HepG2 (cell line): ENCODE measurements around the gene SERPINB6. TPM values are rescaled to one million over a fixed set of nuclear protein-coding genes. Genes with fewer than 3 reads are reported as not detected.

ENCODE experiments used
- ATAC-seq: fragments of 200-7000 bp; cut with Tn5 transposase; 3 replicates; pipeline ENCODE4 v1.9.1; 2020; ENCODE audit warnings: mild to moderate bottlenecking, moderate library complexity
- BruUV-seq: library from RNA; stranded (reverse); fragments of 400-500 nt; replicated peaks from 2 replicates; lab custom pipeline; 2021; lab: Mats Ljungman, UMichigan
- CTCF ChIA-PET: fragments of 300-600 bp; formaldehyde crosslinking; extraction: SDS; loops from one replicate; lab custom pipeline; 2021; ENCODE audit warnings: low total read pairs, inconsistent platforms, low intra/inter-chr PET ratio; lab: Yijun Ruan, JAX
- POLR2A ChIA-PET: fragments of 350-600 bp; sonication (Branson Sonifier 250); formaldehyde crosslinking; loops from one replicate; lab custom pipeline; 2020; ENCODE audit warnings: antibody characterized with exemption, inconsistent platforms; lab: Yijun Ruan, JAX
- DNase-seq: peaks from one replicate; pipeline ENCODE4 v3.0.0-alpha.2; 2015; ENCODE audit warnings: low spot score
- FAIRE-seq: peaks from 3 replicates; lab custom pipeline; 2011; peaks lifted over from hg19 to GRCh38; lab: Jason Lieb, UNC
- H2AFZ ChIP-seq: one replicate; pipeline ENCODE4 v1.6.1; 2011; ENCODE audit warnings: low read length, inconsistent platforms
- H3K27ac ChIP-seq: fragments of 300-600 bp; 3 replicates; pipeline ENCODE4 v1.8.0; 2011; ENCODE audit warnings: mixed run types, mild to moderate bottlenecking, mixed read lengths, low read length, inconsistent platforms; ENCODE audit not compliant: insufficient read depth; ENCODE audit errors: extremely low read length
- H3K27me3 ChIP-seq, 2 experiments: fragments of 200-600 bp in 1 of 2; 2 replicates in 1 of 2; 3 replicates in 1 of 2; pipeline versions ENCODE4 v1.6.0 to v1.8.0; 2011; ENCODE audit warnings: low read length in 2 of 2, mild to moderate bottlenecking in 2 of 2, moderate library complexity in 2 of 2, inconsistent platforms in 1 of 2; ENCODE audit not compliant: insufficient read depth in 2 of 2, control insufficient read depth in 1 of 2
- H3K36me3 ChIP-seq, 2 experiments: fragments of 200-600 bp in 1 of 2; replicated peaks in 1 of 2; 2 replicates in 1 of 2; 3 replicates in 1 of 2; pipeline versions ENCODE4 v1.5.1 to v1.8.0; 2011; ENCODE audit warnings: low read length in 2 of 2, inconsistent platforms in 1 of 2; ENCODE audit not compliant: insufficient read depth in 2 of 2, control insufficient read depth in 1 of 2
- H3K4me1 ChIP-seq: 2 replicates; pipeline ENCODE4 v1.5.1; 2012; ENCODE audit warnings: low read length, inconsistent platforms; ENCODE audit not compliant: insufficient read depth
- H3K4me2 ChIP-seq: 2 replicates; pipeline ENCODE4 v1.6.0; 2011; ENCODE audit warnings: low read depth, low read length, inconsistent platforms
- H3K4me3 ChIP-seq, 3 experiments: fragments of 200-600 bp in 1 of 3; sonication (generic), shearing (Covaris generic) in 1 of 3; replicated peaks in 1 of 3; 2 replicates each; pipeline ENCODE4 v1.5.1; 2011 to 2016; ENCODE audit warnings: low read length in 3 of 3, inconsistent platforms in 2 of 3, low read depth in 2 of 3, mild to moderate bottlenecking in 2 of 3, control low read depth in 1 of 3, mixed read lengths in 1 of 3; ENCODE audit not compliant: insufficient read depth in 1 of 3
- H3K79me2 ChIP-seq: one replicate; pipeline ENCODE4 v1.6.1; 2011; ENCODE audit warnings: low read length, inconsistent platforms; ENCODE audit not compliant: insufficient read depth
- H3K9ac ChIP-seq: 2 replicates; pipeline ENCODE4 v1.6.0; 2011; ENCODE audit warnings: mild to moderate bottlenecking, low read depth, low read length, inconsistent platforms; ENCODE audit not compliant: insufficient read depth
- H3K9me3 ChIP-seq: 2 replicates; pipeline ENCODE4 v1.5.1; 2012; ENCODE audit warnings: mild to moderate bottlenecking, low read length
- H4K20me1 ChIP-seq: 2 replicates; pipeline ENCODE4 v1.6.0; 2011; ENCODE audit warnings: inconsistent platforms, mild to moderate bottlenecking, low read length, moderate library complexity; ENCODE audit not compliant: insufficient read depth
- CENPX ChIP-seq: sonication (generic); formaldehyde crosslinking; IDR thresholded peaks from 2 replicates; pipeline ENCODE4 v1.9.0; 2021; ENCODE audit warnings: mild to moderate bottlenecking, missing genetic modification reagents, moderate library complexity
- FOXA1 ChIP-seq, 2 experiments: fragments of 450-650 bp in 1 of 2; sonication (generic) in 1 of 2; formaldehyde crosslinking in 1 of 2; IDR thresholded peaks; 2 replicates each; pipeline versions ENCODE4 v1.4.0 to v1.6.1; 2016 to 2020; ENCODE audit warnings: missing genetic modification reagents in 1 of 2
- GPN1 ChIP-seq: sonication (generic); formaldehyde crosslinking; IDR thresholded peaks from 2 replicates; pipeline ENCODE4 v1.5.1; 2020; ENCODE audit warnings: missing genetic modification reagents, borderline replicate concordance
- HNRNPH1 ChIP-seq: fragments of 200-400 bp; formaldehyde crosslinking; optimal IDR thresholded peaks from 2 replicates; pipeline ENCODE3; 2017; ENCODE audit warnings: mild to moderate bottlenecking, low read depth, low read length
- KMT2A ChIP-seq: sonication (generic); formaldehyde crosslinking; IDR thresholded peaks from 2 replicates; pipeline ENCODE4 v1.4.0; 2020; ENCODE audit warnings: missing genetic modification reagents
- MBNL3 ChIP-seq: fragments of 250-450 bp; sonication (Bioruptor Pico); conservative IDR thresholded peaks from 2 replicates; pipeline ENCODE4 v1.8.0; 2022; ENCODE audit warnings: mild to moderate bottlenecking, inconsistent platforms
- MED1 ChIP-seq: sonication (generic); formaldehyde crosslinking; IDR thresholded peaks from 2 replicates; pipeline ENCODE4 v1.4.0; 2020; ENCODE audit warnings: missing genetic modification reagents
- NRL ChIP-seq: sonication (generic); formaldehyde crosslinking; IDR thresholded peaks from 2 replicates; pipeline ENCODE4 v1.5.0; 2020; ENCODE audit warnings: missing genetic modification reagents, mild to moderate bottlenecking, moderate library complexity, borderline replicate concordance
- PRMT3 ChIP-seq: sonication (generic); formaldehyde crosslinking; IDR thresholded peaks from 2 replicates; pipeline ENCODE4 v1.8.1; 2022; ENCODE audit warnings: low read depth, mild to moderate bottlenecking, moderate library complexity, missing genetic modification reagents, borderline replicate concordance
- RFXAP ChIP-seq: sonication (generic); formaldehyde crosslinking; IDR thresholded peaks from 2 replicates; pipeline ENCODE4 v1.4.0; 2020; ENCODE audit warnings: missing genetic modification reagents, borderline replicate concordance
- SALL1 ChIP-seq: sonication (generic); formaldehyde crosslinking; IDR thresholded peaks from 2 replicates; pipeline ENCODE4 v1.8.0; 2022; ENCODE audit warnings: mild to moderate bottlenecking, missing genetic modification reagents
- SMYD3 ChIP-seq: sonication (generic); formaldehyde crosslinking; IDR thresholded peaks from 2 replicates; pipeline ENCODE4 v1.8.1; 2023; ENCODE audit warnings: mild to moderate bottlenecking, missing genetic modification reagents
- TP53 ChIP-seq: sonication (generic); formaldehyde crosslinking; conservative IDR thresholded peaks from 2 replicates; pipeline ENCODE4 v1.4.0; 2020; ENCODE audit warnings: missing genetic modification reagents
- ZNF574 ChIP-seq: sonication (generic); formaldehyde crosslinking; IDR thresholded peaks from 2 replicates; pipeline ENCODE4 v1.4.0; 2020; ENCODE audit warnings: missing genetic modification reagents
- WGBS: methylation state at CpG from one replicate; pipeline ENCODE4 v1.1.6; 2017; ENCODE audit warnings: low lambda C conversion rate; 5-methylcytosine and 5-hydroxymethylcytosine counted together
- in situ Hi-C: cut with HindIII; loops from 2 replicates; pipeline ENCODE4 v1.10.0; 2017; ENCODE audit warnings: low pct_unique_long_range_greater_than_20kb; ENCODE audit not compliant: extremely low pct_ligation_motif_present
- intact Hi-C: fragments of 100-400 bp; cut with micrococcal nuclease; formaldehyde crosslinking; loops from one replicate; pipeline ENCODE4 v1.10.0; 2022; ENCODE audit not compliant: unreplicated experiment
- polyA plus RNA-seq, 8 experiments: library from polyadenylated mRNA; depleted of rRNA in 3 of 8; stranded (reverse) in 7 of 8; unstranded in 1 of 8; fragments of >200 nt; fragmentation: Illumina TruSeq in 4 of 8; extraction: Trizol in 4 of 8; gene quantifications; 2 replicates each; pipeline versions ENCODE4 v1.2.1 to v1.2.3, GENCODE V29; 2011 to 2016; ENCODE audit warnings: low read depth in 4 of 8, missing spikeins in 1 of 8, mixed read lengths in 1 of 8; ENCODE audit not compliant: insufficient read depth in 1 of 8
- total RNA-seq, 5 experiments: library from RNA; depleted of rRNA; stranded (reverse); fragments of >200 nt; fragmentation: Illumina TruSeq; extraction: Trizol; gene quantifications; 2 replicates each; pipeline ENCODE4 v1.2.3, GENCODE V29; 2016; ENCODE audit warnings: low read depth in 1 of 5
- TF ChIP-seq, protein P1 (sequence below): sonication (generic); formaldehyde crosslinking; conservative IDR thresholded peaks from 2 replicates; pipeline ENCODE4 v1.4.0; 2020; ENCODE audit warnings: missing genetic modification reagents

The SERPINB6 gene
- total and polyA plus RNA-seq, 2 of the 13 experiments (the other 11 are each of a cell fraction or from before 2014, with no cell fraction given): 38.2 to 61.3 TPM

DNA sequence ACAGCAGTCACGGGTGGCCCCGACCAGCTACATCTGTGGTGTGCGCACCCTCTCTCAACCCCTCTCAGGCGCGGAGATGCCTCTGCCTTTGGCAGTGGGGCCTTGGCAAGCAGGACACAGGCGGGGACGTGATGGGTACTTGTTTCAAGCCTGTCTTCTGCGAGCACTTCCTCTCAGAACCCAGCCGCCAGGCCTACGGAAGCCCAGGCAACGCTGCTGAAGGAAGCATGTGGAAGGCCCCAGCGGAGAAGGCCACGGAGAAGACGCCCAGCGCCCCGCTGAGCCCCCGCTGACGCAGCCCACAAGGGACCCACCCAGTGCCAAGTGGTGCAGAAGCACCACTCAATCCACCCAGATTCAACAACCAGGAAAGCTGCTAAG is 13.0 kb downstream of the SERPINB6 start:
- Histone ChIP-seq H3K4me1 (peaks cover 45% of the 10 kb centered on the region), H4K20me1 (no peaks in the 10 kb centered on the region), H3K27me3 (no peaks in the 10 kb centered on the region), H3K9ac (no peak overlapping the region), H2AFZ (no peak overlapping the region), H3K4me3 (no peak overlapping the region), H3K79me2 (no peaks in the 10 kb centered on the region), H3K4me2 (no peak overlapping the region), H3K36me3 (no peaks in the 10 kb centered on the region), H3K27ac (no peak overlapping the region), H3K9me3 (no peaks in the 10 kb centered on the region)
- 97% methylated on average over 13 of the region's 18 CpGs for WGBS
- ATAC-seq (no peak), DNase-seq (no peak), FAIRE-seq (no peak)
- no TSS peak for BruUV-seq
- in situ Hi-C loops: no loop called here
- TF ChIP-seq ZNF574 (CRISPR knock-in tag) (no peak), TP53 (CRISPR knock-in tag) (no peak), NRL (CRISPR knock-in tag) (no peak), SALL1 (CRISPR knock-in tag) (no peak), PRMT3 (CRISPR knock-in tag) (no peak), MBNL3 (CRISPR knock-in tag) (no peak), FOXA1 (IDR thresholded peaks at IDR 0.05) (no peak), FOXA1 (CRISPR knock-in tag; IDR thresholded peaks at IDR 0.05) (no peak), CENPX (CRISPR knock-in tag) (no peak), HNRNPH1 (no peak), SMYD3 (CRISPR knock-in tag) (no peak), GPN1 (CRISPR knock-in tag) (no peak), KMT2A (CRISPR knock-in tag) (no peak), MED1 (no peak), RFXAP (CRISPR knock-in tag) (no peak)
- TF ChIP-seq, protein P1, sequence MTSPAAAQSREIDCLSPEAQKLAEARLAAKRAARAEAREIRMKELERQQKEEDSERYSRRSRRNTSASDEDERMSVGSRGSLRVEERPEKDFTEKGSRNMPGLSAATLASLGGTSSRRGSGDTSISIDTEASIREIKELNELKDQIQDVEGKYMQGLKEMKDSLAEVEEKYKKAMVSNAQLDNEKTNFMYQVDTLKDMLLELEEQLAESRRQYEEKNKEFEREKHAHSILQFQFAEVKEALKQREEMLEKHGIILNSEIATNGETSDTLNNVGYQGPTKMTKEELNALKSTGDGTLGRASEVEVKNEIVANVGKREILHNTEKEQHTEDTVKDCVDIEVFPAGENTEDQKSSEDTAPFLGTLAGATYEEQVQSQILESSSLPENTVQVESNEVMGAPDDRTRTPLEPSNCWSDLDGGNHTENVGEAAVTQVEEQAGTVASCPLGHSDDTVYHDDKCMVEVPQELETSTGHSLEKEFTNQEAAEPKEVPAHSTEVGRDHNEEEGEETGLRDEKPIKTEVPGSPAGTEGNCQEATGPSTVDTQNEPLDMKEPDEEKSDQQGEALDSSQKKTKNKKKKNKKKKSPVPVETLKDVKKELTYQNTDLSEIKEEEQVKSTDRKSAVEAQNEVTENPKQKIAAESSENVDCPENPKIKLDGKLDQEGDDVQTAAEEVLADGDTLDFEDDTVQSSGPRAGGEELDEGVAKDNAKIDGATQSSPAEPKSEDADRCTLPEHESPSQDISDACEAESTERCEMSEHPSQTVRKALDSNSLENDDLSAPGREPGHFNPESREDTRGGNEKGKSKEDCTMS: no peak
- POLR2A ChIA-PET: no interaction called here
- CTCF ChIA-PET: no interaction called here
- intact Hi-C loops: no loop called here
